Mucosa of descending colon (tissue), 3 donors: ENCODE data around the gene UGT1A5. TPM values are rescaled to one million over a fixed set of nuclear protein-coding genes. Genes with fewer than 3 reads are reported as not detected.

Experiments
- ATAC-seq: fragments of 200-7000 bp; cut with Tn5 transposase; one replicate; pipeline ENCODE4 v1.9.1; 2020; ENCODE audit warnings: mild to moderate bottlenecking, moderate library complexity
- DNase-seq, 3 donors: peaks; one replicate each; pipeline ENCODE4 v3.0.0-alpha.2; 2020
- H3K36me3 ChIP-seq: fragments of 200-600 bp; one replicate; pipeline ENCODE4 v1.8.0; 2021; ENCODE audit warnings: low read depth, mild to moderate bottlenecking
- H3K4me1 ChIP-seq: fragments of 200-600 bp; one replicate; pipeline ENCODE4 v1.8.0; 2021; ENCODE audit warnings: low read depth, mild to moderate bottlenecking
- H3K4me3 ChIP-seq: fragments of 200-600 bp; one replicate; pipeline ENCODE4 v1.8.0; 2021; ENCODE audit warnings: mild to moderate bottlenecking
- H3K9me3 ChIP-seq: fragments of 200-600 bp; one replicate; pipeline ENCODE4 v1.8.0; 2021; ENCODE audit warnings: mild to moderate bottlenecking
- intact Hi-C, 2 donors: fragments of 100-400 bp; cut with DNase I in 1 of 2; cut with micrococcal nuclease in 1 of 2; formaldehyde crosslinking; loops; one replicate each; pipeline versions ENCODE4 v1.11.0 to v1.11.1; 2022; cut with DNase I, micrococcal nuclease
- total RNA-seq, 3 donors: library from RNA; stranded (reverse); fragmentation: NEBNext Ultra II Directional in 2 of 3; extraction: Animal tissue kit (Norgen Biotek cat#: 25700) in 2 of 3; gene quantifications; one replicate each; pipeline versions ENCODE4 v1.2.1 to v1.2.4, GENCODE V29; 2021 to 2023
- TF ChIP-seq, protein P1 (sequence below): fragments of 200-600 bp; IDR thresholded peaks from one replicate; pipeline ENCODE4 v1.8.0; 2022; ENCODE audit warnings: antibody characterized with exemption, mild to moderate bottlenecking
- donor health status: DM: no; HTN: no; CAD: no; lungs with moderate emphysema.
- donor health status: DM: no; HTN: no; CAD: no.
- donor health status: DM: no; HTN: yes; CAD: no.

The UGT1A5 gene
- total RNA-seq, 3 donors from 2014 or later: 2.1 to 6.5 (median 2.4) TPM

DNA sequence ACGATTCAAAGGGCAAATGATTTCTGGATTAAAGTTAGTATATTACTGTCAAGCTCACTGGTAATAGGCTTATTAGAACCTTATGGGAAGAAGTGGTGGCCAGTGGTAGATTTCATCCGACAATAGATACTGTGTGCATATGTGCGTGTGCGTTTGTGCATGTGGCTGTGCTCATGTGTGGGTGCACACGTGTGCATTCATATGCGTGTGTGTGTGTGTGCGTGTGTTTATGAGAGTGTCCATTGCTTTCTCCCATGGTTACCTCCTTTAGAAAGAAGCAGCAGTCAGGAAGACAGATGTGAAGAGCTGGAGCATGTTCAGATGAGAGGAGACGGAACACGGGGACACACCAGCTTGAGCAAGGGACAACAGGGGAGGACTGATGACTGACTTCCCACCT lies 56.6 kb downstream of the UGT1A5 start:
- intact Hi-C loops: no loop called here

DNA sequence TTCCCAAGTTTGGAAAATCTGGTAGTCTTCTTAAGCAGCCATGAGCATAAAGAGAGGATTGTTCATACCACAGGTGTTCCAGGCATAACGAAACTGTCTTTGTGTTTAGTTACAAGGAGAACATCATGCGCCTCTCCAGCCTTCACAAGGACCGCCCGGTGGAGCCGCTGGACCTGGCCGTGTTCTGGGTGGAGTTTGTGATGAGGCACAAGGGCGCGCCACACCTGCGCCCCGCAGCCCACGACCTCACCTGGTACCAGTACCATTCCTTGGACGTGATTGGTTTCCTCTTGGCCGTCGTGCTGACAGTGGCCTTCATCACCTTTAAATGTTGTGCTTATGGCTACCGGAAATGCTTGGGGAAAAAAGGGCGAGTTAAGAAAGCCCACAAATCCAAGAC lies 59.4 kb downstream of the UGT1A5 start:
- H3K4me1 ChIP-seq: no peaks in the 10 kb centered on the region
- H3K36me3 ChIP-seq: no peaks in the 10 kb centered on the region
- ATAC-seq (no peak), DNase-seq (no peak)
- TF ChIP-seq, protein P1, sequence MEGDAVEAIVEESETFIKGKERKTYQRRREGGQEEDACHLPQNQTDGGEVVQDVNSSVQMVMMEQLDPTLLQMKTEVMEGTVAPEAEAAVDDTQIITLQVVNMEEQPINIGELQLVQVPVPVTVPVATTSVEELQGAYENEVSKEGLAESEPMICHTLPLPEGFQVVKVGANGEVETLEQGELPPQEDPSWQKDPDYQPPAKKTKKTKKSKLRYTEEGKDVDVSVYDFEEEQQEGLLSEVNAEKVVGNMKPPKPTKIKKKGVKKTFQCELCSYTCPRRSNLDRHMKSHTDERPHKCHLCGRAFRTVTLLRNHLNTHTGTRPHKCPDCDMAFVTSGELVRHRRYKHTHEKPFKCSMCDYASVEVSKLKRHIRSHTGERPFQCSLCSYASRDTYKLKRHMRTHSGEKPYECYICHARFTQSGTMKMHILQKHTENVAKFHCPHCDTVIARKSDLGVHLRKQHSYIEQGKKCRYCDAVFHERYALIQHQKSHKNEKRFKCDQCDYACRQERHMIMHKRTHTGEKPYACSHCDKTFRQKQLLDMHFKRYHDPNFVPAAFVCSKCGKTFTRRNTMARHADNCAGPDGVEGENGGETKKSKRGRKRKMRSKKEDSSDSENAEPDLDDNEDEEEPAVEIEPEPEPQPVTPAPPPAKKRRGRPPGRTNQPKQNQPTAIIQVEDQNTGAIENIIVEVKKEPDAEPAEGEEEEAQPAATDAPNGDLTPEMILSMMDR: no peak
- peaks cover 2% of the 10 kb centered on the region for H3K9me3 ChIP-seq
- intact Hi-C loops: no loop called here
- no peak overlapping the region for H3K4me3 ChIP-seq

More for the DNA sequence above, 56.6 kb downstream of the UGT1A5 start:
- H3K4me3 ChIP-seq: no peak overlapping the region
- ATAC-seq (no peak), DNase-seq (no peak)
- H3K4me1 ChIP-seq: peaks cover 3% of the 10 kb centered on the region
- H3K36me3 ChIP-seq: no peaks in the 10 kb centered on the region
- TF ChIP-seq, protein P1: no peak
- H3K9me3 ChIP-seq: no peaks in the 10 kb centered on the region

DNA sequence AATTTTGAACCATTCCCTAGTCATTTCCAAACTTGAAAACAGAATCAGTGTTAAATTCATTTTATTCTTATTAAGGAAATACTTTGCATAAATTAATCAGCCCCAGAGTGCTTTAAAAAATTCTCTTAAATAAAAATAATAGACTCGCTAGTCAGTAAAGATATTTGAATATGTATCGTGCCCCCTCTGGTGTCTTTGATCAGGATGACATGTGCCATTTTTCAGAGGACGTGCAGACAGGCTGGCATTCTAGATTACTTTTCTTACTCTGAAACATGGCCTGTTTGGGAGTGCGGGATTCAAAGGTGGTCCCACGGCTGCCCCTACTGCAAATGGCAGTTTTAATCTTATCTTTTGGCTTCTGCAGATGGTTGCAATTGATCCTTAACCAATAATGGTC lies 59.9 kb downstream of the UGT1A5 start:
- no peak overlapping the region for H3K4me3 ChIP-seq
- TF ChIP-seq, protein P1: no peak
- DNase-seq: no peak
- no peak for ATAC-seq
- peaks cover 2% of the 10 kb centered on the region for H3K9me3 ChIP-seq
- no peaks in the 10 kb centered on the region for H3K36me3 ChIP-seq
- H3K4me1 ChIP-seq: no peaks in the 10 kb centered on the region
- intact Hi-C loops: no loop called here

DNA sequence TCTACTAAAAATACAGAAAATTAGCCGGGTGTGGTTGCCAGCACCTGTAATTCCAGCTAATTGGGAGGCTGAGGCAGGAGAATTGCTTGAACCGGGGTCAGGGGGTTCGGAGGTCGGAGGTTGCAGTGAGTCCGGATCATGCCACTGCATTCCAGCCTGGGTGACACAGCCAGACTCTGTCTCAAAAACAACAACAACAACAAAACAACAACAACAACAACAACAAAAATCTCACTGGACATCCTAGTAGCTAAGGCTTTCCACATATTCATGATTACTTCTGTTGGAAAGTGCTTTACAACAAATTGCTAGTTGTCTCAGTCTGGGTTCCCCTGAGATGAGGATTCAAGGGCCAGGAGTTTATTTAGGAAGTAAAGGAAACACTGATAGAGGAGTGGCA lies 61.1 kb downstream of the UGT1A5 start:
- TF ChIP-seq, protein P1: no peak
- DNase-seq (no peak), ATAC-seq (no peak)
- H3K36me3 ChIP-seq: no peaks in the 10 kb centered on the region
- peaks cover 2% of the 10 kb centered on the region for H3K9me3 ChIP-seq
- H3K4me1 ChIP-seq: no peaks in the 10 kb centered on the region
- no peak overlapping the region for H3K4me3 ChIP-seq
- intact Hi-C loops: no loop called here

DNA sequence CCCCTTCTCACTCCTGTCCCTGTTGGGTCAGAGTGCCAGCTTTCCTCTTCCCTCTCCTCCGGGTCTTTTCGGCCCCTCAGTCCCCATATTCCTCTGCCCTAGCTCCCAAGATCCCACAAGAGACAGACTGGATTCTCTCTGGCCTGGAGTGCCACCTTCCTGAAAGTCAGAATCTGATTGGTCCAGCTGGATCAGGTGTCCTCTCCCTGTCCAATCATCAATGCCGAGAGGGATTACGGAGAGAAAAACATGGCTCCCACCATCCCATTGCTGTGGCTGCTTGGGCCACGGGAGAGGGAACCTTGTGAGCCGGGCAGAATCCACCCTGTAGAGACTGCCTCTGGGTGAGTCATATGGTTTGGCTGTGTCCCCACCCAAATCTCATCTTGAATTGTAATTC lies 62.7 kb downstream of the UGT1A5 start:
- no peak overlapping the region for H3K4me3 ChIP-seq
- intact Hi-C loops: no loop called here
- TF ChIP-seq, protein P1: no peak
- H3K9me3 ChIP-seq: peaks cover 2% of the 10 kb centered on the region
- no peak for DNase-seq
- no peaks in the 10 kb centered on the region for H3K36me3 ChIP-seq
- ATAC-seq: no peak
- H3K4me1 ChIP-seq: no peaks in the 10 kb centered on the region

DNA sequence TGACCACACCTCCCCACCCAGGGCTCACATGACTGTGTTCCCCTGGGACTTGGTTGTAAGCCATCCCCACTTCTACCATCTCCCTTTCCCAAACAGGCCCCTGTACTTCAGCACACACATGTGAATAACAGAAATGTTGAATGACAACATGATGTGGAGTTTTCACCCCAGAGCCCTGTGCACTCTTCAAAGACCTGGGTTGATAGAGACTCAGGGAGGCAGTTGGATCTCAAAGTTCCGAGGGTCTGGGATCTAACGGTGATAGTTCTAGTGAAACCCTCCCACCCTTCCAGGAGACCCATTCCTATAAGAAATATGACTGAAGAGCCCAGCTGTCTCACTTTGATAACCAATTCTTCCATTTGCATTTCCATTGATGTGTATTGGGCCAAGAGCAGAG lies 65.3 kb downstream of the UGT1A5 start, which contains the start of gene MROH2A:
MROH2A (plus strand) TSS at position 301 of the 400 bp plus-strand sequence. CDS start 1,029 bp downstream, outside the sequence.
- no peaks in the 10 kb centered on the region for H3K36me3 ChIP-seq
- H3K9me3 ChIP-seq: peaks cover 2% of the 10 kb centered on the region
- no peak for DNase-seq
- intact Hi-C loops: no loop called here
- no peaks in the 10 kb centered on the region for H3K4me1 ChIP-seq
- TF ChIP-seq, protein P1: no peak
- ATAC-seq: no peak
- H3K4me3 ChIP-seq: no peak within 1 kb of the TSS
